T-helper 2 cell treated with Interferon-gamma antibody and Interleukin-4, amounts not matched to agents 5 μg/mL and 100 μg/mL, for 36 hours (primary cell): Measurements from ENCODE around the gene ATP8B3.
"Not testable (repeated sequence)": the region's sequence is repeated elsewhere in the genome, so short reads cannot be mapped to it uniquely, and the experiment has no call there.

Source experiments
- DNase-seq: peaks from one replicate; pipeline ENCODE4 v3.0.0; 2021; ENCODE audit warnings: low spot score
- H3K27ac Mint-ChIP-seq: one replicate; pipeline ENCODE4 v1.8.0; 2021; ENCODE audit warnings: mild to moderate bottlenecking, mixed read lengths
- H3K27me3 Mint-ChIP-seq: one replicate; pipeline ENCODE4 v1.8.0; 2021; ENCODE audit warnings: low read depth, mixed read lengths
- H3K36me3 Mint-ChIP-seq: one replicate; pipeline ENCODE4 v1.8.0; 2021; ENCODE audit warnings: low read depth, mixed read lengths
- H3K4me1 Mint-ChIP-seq: one replicate; pipeline ENCODE4 v1.8.0; 2021; ENCODE audit warnings: low read depth, mixed read lengths
- H3K4me3 Mint-ChIP-seq: one replicate; pipeline ENCODE4 v1.8.0; 2022; ENCODE audit warnings: mild to moderate bottlenecking, moderate library complexity, mixed read lengths
- H3K9me3 Mint-ChIP-seq: one replicate; pipeline ENCODE4 v1.8.0; 2021; ENCODE audit warnings: mixed read lengths

ATP8B3 gene

DNA sequence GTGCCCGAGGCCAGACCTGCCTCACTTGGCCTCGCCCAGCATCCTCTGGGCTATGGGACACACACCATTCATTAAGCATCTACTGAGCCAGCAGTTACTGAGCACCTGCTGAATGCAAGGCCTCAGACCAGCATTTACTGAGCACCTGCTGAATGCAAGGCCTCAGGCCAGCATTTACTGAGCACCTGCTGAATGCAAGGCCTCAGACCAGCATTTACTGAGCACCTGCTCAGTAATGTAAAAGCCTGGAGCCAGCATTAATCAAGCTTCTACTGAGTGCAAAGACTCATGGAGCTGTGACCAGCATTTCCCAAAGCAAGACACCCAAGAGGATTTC lies 3.7 kb downstream of the ATP8B3 start:
- no peak overlapping the region for H3K27ac Mint-ChIP-seq

DNA sequence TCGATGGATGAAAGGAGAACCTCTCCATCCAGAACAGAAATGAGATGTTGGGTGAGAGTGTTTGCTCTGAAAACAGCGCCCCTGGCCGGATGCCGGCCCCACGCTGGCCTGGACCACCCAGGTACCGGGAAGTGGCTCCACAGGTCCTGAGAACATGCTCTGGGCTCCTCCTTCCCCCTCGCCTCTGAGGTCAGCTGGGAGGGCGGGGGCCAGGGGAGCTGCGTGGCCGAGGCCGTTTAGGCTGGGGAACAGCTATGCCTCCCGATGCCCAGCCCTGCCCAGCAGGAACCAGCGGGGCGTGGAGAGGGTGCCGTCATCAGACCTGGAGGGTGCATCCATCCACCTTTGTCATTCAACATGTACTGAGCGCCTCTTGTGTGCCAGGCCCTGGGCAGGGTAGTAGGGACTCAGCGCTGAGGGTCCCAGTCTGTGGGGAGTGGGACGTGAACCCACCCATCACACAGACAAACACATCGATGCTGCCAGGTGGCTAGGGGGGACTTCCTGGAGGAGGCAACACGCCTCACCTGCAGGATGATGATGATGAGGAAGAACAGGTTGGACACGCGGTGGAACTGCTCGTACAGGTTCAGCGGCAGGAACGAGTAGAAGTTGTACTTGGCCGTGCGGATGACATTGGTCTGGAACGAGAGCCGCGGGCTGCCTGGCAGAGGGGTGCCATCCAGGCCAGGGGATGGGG lies 4.2 kb downstream of the ATP8B3 start:
- no peak for DNase-seq
- no peak overlapping the region for H3K27ac Mint-ChIP-seq

More for the DNA sequence above, 3.7 kb downstream of the ATP8B3 start:
- Mint-ChIP-seq H3K27me3 (no peaks in the 10 kb centered on the region), H3K9me3 (no peaks in the 10 kb centered on the region), H3K4me3 (no peak overlapping the region), H3K4me1 (peaks cover 14% of the 10 kb centered on the region), H3K36me3 (peaks cover 7% of the 10 kb centered on the region)
- DNase-seq: no peak

DNA sequence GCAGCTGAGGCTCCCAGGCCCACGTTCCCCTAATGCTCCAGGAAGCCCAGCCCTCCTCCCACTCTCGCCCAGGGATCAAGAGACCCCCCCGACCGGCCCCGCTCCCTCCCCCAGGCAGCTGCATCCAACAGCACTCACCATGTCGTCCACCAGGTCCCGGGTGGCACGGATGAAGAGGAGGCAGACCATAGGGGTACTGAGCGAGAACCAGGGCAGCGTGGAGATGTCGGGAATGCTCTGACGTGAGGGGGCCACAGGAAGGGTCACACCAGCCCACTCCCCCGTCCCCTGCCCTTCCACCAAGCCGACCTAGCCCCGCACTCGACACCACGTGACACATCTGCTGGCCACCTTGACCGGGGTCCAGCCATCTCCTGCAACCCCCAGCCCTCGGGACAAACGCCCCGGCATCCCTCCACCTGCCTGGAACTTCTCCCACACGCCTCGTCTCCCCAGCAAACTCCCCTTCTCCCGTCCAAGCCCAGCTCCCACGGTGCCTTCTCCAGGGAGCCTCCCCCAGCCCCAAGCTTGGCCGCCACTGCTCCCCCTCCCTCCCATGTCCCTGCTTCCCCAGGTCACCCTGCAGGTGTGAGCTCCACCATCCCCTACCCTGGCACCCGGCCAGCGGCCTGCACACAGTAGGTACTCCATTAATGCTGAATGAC lies 4.9 kb downstream of the ATP8B3 start:
- Mint-ChIP-seq H3K27ac (no peak overlapping the region), H3K36me3 (peaks cover 7% of the 10 kb centered on the region), H3K9me3 (no peaks in the 10 kb centered on the region), H3K4me1 (peaks cover 6% of the 10 kb centered on the region), H3K4me3 (no peak overlapping the region), H3K27me3 (no peaks in the 10 kb centered on the region)
- no peak for DNase-seq

More for the DNA sequence above, 4.2 kb downstream of the ATP8B3 start:
- Mint-ChIP-seq H3K9me3 (no peaks in the 10 kb centered on the region), H3K36me3 (peaks cover 7% of the 10 kb centered on the region), H3K4me1 (peaks cover 10% of the 10 kb centered on the region), H3K27me3 (no peaks in the 10 kb centered on the region), H3K4me3 (no peak overlapping the region)

DNA sequence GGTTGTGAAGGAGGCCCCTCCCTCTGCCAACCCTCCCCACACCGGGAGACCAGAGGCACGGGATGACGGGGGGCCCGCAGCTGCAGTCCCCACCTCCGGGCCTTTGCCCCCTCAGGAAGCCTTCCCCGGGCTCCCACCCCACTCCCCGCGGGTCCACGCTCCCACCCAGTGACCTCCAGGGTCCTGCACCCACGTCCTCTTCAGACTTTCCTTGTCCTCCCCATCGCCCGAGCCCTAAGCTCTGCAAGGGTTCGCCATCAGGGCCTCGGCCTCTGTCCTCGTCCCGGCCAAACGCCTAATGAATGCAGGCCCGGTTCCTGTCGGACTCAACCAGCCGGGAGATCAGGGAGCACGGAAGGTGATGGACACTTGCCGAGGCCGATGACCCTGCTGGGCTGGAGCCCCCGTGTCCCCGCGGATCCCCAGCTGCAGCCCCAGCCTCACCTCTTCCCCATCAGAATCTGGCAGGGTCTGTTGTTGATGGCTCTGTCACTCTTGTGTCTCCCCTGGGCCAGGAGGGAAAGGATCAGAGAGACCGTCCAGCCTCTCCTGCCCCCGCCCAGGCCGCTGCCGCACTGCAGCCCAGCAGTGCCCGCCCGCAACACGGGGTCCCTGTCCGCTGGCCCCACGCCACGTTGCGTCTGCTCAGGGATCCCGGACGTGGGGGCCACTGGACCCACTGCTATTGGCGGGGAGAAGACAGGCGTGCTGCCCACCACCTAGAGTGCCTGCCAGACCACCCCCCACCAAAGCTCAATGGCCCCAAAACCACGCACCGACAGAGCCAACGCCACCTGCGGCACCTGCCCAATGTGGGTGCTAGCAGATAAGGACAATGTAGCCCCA lies 5.7 kb downstream of the ATP8B3 start:
- Mint-ChIP-seq H3K36me3 (peaks cover 8% of the 10 kb centered on the region), H3K4me3 (no peak overlapping the region), H3K27me3 (no peaks in the 10 kb centered on the region), H3K4me1 (peaks cover 4% of the 10 kb centered on the region), H3K9me3 (no peaks in the 10 kb centered on the region), H3K27ac (no peak overlapping the region)
- DNase-seq: no peak

DNA sequence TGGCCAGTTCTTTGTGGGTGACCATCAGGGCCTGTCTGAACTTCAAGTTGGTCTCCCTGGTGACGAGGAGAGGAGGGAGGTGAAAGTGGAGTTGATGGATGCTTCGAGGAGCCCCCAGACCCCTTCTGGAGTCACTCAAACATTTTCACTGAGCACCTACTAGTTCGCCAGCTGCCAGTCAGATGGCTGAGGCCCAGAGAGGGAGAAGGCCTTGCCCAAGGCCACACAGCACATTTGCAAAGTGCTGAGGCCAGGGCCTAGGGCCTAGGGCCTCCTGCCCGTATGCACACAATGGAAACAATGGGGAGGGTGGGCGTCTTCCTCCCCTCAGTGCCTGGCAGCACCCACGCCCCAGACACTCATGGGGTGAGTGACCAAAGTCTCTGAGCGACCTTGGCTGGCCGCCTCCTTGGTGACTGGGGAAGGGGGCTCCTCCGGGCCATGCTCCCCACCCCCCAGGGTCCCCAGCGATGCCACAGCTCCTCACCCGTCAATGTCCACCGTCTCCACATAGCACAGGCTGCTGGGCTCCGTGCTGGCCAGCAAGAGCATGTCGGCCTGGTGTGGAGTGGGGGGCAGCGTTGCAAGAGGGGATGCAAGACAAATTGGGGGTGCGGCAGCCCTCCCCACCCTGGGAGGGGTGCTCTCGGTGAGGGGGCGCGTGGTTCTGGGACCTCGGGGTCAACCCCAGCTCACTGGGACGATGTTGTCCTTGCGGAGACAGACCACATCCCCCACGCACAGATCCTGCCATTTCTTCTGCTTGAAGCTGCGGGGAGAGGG lies 6.5 kb downstream of the ATP8B3 start:
- Mint-ChIP-seq H3K27ac (no peak overlapping the region), H3K4me1 (no peaks in the 10 kb centered on the region), H3K27me3 (no peaks in the 10 kb centered on the region), H3K9me3 (no peaks in the 10 kb centered on the region), H3K36me3 (peaks cover 8% of the 10 kb centered on the region), H3K4me3 (no peak overlapping the region)
- no peak for DNase-seq

DNA sequence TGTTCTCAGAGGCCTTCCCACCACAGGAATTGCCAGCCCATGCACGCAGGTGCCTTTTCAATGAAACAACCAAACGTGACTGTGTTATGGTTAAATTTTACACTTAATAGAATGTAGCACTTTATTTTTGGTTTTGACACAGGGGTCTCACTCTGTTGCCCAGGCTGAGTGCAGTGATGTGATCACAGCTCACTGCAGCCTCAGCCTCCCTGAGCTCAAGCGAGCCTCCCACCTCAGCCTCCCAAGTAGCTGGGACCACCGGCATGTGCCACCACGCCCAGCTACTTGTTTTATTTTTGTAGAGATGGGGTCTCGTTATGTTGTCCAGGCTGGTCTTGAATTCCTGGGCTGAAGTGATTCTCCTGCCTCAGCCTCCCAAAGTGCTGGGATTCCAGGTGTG lies 7.2 kb downstream of the ATP8B3 start:
- Mint-ChIP-seq H3K27ac (no peak overlapping the region), H3K36me3 (peaks cover 12% of the 10 kb centered on the region), H3K4me3 (no peak overlapping the region), H3K27me3 (no peaks in the 10 kb centered on the region), H3K9me3 (no peaks in the 10 kb centered on the region), H3K4me1 (no peaks in the 10 kb centered on the region)
- no peak for DNase-seq

DNA sequence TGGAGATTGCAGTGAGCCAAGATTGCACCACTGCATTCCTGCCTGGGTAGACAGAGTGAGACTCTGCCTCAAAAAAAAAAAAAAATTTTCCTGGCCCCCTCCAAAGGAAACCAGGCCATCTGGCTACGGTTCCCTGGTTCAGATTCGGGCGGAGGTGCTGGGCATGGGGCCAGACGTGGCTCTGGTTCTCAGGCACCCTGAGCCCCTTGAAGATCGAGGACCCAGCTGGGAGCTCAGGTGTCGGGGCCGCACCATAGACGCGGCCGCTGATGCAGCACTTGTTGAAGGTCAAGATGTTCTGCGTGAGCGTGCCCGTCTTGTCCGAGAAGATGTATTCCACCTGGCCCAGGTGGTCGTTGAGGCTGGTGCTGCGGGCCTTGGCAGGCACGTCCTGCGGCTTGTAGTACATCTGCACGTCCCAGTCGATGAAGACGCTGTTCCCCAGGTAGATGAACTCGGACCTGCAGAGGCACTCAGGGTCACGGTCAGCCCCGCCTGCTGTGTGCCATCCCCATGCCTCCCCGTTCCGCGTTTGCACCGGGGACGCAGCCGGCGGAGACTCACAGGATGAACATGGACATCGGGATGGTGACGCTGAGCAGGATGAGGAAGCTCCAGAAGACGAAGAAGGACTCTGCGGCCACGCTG lies 12.3 kb downstream of the ATP8B3 start:
- Mint-ChIP-seq H3K27ac (no peak overlapping the region), H3K4me1 (no peaks in the 10 kb centered on the region), H3K4me3 (no peak overlapping the region)

DNA sequence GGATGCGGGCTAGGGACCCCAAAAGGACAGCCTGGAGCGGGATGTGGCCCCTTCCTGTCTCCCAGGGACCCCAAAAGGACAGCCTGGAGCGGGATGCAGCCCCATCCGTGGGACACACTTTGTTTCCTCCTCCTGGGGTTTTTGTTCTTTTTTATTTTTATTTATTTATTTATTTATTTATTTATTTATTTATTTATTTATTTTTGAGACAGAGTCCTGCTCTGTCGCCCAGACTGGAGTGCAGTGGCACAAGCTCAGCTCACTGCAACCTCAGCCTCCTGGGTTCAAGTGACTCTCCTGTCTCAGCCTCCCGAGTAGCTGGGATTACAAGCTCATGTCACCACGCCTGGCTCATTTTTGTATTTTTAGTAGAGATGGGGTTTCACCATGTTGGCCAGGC lies 14.8 kb downstream of the ATP8B3 start:
- DNase-seq, H3K27me3 Mint-ChIP-seq, H3K36me3 Mint-ChIP-seq, H3K4me3 Mint-ChIP-seq, H3K27ac Mint-ChIP-seq, H3K9me3 Mint-ChIP-seq, H3K4me1 Mint-ChIP-seq: not testable (repeated sequence)

More for the DNA sequence above, 12.3 kb downstream of the ATP8B3 start:
- Mint-ChIP-seq H3K9me3 (no peaks in the 10 kb centered on the region), H3K27me3 (no peaks in the 10 kb centered on the region), H3K36me3 (peaks cover 15% of the 10 kb centered on the region)
- no peak for DNase-seq

DNA sequence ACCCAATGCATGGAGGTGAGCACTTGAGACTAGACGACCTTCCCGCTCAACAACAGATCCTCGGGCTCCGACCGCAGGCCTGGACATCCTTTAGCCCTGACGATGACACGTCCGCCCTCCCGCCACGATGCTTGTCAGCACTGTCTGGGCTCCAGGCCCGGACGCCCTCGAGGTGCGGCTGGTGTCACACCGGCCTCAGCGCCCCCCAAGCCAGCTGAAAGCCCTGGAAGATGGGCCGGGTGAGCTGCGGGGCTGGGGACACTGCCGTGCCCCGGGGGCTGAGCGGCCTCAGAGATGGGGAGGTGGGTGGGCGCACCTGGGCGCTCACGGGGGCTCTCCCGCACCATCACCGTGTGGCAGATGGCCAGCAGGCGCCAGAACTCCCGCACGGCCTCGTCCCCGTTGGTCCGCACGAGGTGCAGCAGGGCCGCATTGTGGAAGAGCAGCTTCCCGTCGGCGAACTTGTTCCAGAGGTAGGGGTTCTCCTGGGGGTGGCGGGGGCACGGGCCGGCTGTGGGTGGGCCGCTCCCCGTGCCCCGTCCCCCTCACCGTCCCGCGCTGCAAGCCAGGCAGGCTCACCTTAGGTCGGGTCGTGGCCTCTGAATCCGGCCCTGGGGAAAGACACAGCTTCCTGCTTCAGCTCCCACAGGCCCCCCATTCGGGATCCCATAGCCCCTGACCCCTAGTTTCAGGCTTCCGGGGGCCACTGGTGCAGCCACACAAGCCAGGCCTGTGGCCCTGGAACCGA lies 15.5 kb downstream of the ATP8B3 start:
- no peaks in the 10 kb centered on the region for H3K27me3 Mint-ChIP-seq
- H3K36me3 Mint-ChIP-seq: peaks cover 6% of the 10 kb centered on the region
- no peak overlapping the region for H3K4me3 Mint-ChIP-seq
- H3K9me3 Mint-ChIP-seq: no peaks in the 10 kb centered on the region
- no peaks in the 10 kb centered on the region for H3K4me1 Mint-ChIP-seq
- no peak overlapping the region for H3K27ac Mint-ChIP-seq
- no peak for DNase-seq

DNA sequence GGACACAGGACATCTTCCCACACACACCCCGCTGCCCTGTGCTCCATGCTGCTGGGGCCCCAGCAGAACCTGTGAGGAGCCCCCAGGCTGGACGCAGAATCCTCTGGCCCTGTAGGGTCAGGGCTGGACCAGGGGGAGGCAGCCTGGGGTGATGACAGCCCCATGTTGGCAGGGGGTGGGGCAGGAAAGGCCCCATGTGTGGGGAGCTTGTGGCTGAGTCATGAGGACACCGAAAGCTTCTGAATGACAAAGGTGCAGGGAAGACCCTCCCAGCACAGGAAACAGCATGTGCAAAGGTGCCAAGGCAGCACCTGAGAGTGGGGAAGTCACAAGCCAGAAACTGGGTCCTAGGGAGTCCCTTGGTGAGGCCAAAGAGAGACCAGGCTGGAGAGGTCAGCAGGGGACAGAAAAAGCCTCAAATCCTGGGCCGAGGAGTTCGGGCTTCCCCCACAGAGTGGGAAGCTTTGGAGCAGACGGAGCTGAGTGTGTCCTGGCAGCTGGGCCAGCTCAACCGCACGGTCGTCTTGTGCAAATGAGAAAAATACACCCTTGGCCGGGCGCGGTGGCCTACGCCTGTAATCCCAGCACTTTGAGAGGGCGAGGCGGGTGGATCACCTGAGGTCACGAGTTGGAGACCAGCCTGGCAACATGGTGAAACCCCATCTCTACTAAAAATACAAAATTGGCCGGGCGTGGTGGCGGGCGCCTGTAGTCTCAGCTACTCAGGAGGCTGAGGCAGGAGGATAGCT lies 17.5 kb downstream of the ATP8B3 start:
- H3K4me1 Mint-ChIP-seq: peaks cover 1% of the 10 kb centered on the region
- H3K27me3 Mint-ChIP-seq: no peaks in the 10 kb centered on the region
- no peak for DNase-seq
- no peaks in the 10 kb centered on the region for H3K9me3 Mint-ChIP-seq
- no peak overlapping the region for H3K27ac Mint-ChIP-seq
- H3K4me3 Mint-ChIP-seq: no peak overlapping the region
- H3K36me3 Mint-ChIP-seq: no peaks in the 10 kb centered on the region

DNA sequence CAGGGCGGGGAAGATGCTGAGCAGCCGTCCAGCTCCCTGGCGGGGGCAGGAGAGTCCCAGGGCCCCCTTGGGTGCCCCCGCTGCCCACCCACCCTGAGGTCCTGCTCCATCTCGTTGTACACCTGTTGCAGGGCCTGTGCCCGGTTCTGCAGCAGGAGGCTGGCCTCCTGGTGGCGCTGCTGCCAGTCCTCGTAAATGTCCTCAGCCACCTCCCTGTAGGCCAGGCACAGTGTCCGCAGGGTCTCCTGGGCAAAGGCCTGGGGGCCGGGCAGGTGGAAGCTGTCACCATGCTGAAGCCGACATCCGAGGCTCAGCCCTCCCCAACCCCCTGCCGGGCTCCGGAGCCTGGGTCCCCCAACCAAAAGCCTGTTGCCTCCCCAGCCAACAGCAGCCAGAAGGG lies 20.2 kb downstream of the ATP8B3 start:
- Mint-ChIP-seq H3K4me1 (peaks cover 1% of the 10 kb centered on the region), H3K36me3 (no peaks in the 10 kb centered on the region), H3K9me3 (no peaks in the 10 kb centered on the region), H3K27me3 (no peaks in the 10 kb centered on the region), H3K27ac (no peak overlapping the region), H3K4me3 (no peak overlapping the region)
- DNase-seq: no peak

DNA sequence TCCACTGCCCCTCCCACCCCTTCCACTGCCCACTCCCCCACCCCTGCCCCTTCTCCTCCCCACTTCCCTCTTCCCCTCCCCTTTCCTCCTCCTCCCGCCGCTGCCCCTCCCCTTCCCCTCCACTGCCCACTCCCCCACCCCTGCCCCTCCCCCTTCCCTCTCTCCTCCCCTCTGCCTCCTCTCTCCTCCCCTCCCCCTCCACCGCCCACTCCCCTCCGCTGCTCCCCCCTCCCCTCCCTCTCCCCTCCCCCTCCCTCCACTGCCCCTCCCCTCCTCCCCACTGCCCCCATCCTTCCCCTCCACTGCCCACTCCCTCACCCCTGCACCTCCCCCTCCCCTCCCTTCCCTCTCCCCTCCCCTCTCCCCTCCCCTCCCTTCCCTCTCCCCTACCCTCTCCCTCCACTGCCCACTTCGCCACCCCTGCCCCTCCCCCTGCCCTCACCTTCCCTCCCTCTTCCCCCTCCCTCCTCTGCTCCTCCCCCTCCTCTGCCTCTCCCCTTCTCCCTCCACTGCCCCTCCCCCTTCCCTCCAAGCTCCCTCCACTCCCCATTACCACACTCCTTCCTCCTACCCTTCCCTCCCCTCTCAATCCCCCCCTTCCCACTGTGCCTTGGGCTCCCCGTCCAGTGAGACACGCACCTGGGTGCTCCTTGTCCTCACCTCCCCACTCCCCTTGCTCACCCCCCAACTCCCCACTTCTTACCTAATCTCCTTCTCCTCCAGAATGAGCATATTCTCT lies 21.9 kb downstream of the ATP8B3 start:
- Mint-ChIP-seq H3K27ac (no peak overlapping the region), H3K4me1 (peaks cover 1% of the 10 kb centered on the region), H3K4me3 (no peak overlapping the region), H3K27me3 (no peaks in the 10 kb centered on the region), H3K9me3 (no peaks in the 10 kb centered on the region), H3K36me3 (no peaks in the 10 kb centered on the region)
- DNase-seq: no peak
